Ascending aorta (tissue), 2 donors: ENCODE measurements around the gene PRKCB. TPM values are rescaled to one million over a fixed set of nuclear protein-coding genes. Genes with fewer than 3 reads are reported as not detected.

Experiments
- DNase-seq, 2 donors: peaks; one replicate each; pipeline ENCODE4 v3.0.0-alpha.2; 2019; ENCODE audit warnings: low spot score in 2 of 2
- H3K27ac ChIP-seq, 2 donors: fragments of 200-600 bp; sonication (generic); one replicate each; pipeline ENCODE4 v1.5.1; 2016 to 2017; ENCODE audit warnings: mild to moderate bottlenecking in 1 of 2
- H3K27me3 ChIP-seq: fragments of 200-600 bp; sonication (generic); one replicate; pipeline ENCODE4 v1.5.1; 2017
- H3K36me3 ChIP-seq, 2 donors: fragments of 200-600 bp; sonication (generic); one replicate each; pipeline ENCODE4 v1.5.1; 2016
- H3K4me1 ChIP-seq, 2 donors: fragments of 200-600 bp; sonication (generic); one replicate each; pipeline ENCODE4 v1.5.1; 2016 to 2017; ENCODE audit warnings: mild to moderate bottlenecking in 1 of 2
- H3K4me3 ChIP-seq, 2 donors: fragments of 200-600 bp; sonication (generic); one replicate each; pipeline ENCODE4 v1.5.1; 2016 to 2017; ENCODE audit warnings: mild to moderate bottlenecking in 1 of 2
- H3K9me3 ChIP-seq, 2 donors: fragments of 200-600 bp; sonication (generic); one replicate each; pipeline ENCODE4 v1.5.1; 2016
- intact Hi-C: fragments of 100-400 bp; cut with DNase I; formaldehyde crosslinking; loops from one replicate; pipeline ENCODE4 v1.15.1; 2023
- total RNA-seq: library from RNA; depleted of rRNA; stranded (reverse); fragments of >200 nt; gene quantifications from one replicate; pipeline ENCODE4 v1.1.0, GENCODE V29; 2016
- TF ChIP-seq, protein P1 (sequence below), 3 experiments: fragments of 200-600 bp in 2 of 3; fragments of 450-650 bp in 1 of 3; sonication (generic) in 2 of 3; IDR thresholded peaks; one replicate each; pipeline ENCODE4 v1.5.1; 2016 to 2019; ENCODE audit warnings: antibody characterized with exemption in 3 of 3, mild to moderate bottlenecking in 1 of 3, moderate library complexity in 1 of 3

PRKCB gene
- total RNA-seq, 1 donor from 2014 or later, result 1.2 TPM

- no peak overlapping the region for H3K4me3 ChIP-seq
- H3K27me3 ChIP-seq, result no peaks in the 10 kb centered on the region
- intact Hi-C loops, result no loop called here
- TF ChIP-seq, protein P1, sequence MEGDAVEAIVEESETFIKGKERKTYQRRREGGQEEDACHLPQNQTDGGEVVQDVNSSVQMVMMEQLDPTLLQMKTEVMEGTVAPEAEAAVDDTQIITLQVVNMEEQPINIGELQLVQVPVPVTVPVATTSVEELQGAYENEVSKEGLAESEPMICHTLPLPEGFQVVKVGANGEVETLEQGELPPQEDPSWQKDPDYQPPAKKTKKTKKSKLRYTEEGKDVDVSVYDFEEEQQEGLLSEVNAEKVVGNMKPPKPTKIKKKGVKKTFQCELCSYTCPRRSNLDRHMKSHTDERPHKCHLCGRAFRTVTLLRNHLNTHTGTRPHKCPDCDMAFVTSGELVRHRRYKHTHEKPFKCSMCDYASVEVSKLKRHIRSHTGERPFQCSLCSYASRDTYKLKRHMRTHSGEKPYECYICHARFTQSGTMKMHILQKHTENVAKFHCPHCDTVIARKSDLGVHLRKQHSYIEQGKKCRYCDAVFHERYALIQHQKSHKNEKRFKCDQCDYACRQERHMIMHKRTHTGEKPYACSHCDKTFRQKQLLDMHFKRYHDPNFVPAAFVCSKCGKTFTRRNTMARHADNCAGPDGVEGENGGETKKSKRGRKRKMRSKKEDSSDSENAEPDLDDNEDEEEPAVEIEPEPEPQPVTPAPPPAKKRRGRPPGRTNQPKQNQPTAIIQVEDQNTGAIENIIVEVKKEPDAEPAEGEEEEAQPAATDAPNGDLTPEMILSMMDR (IDR thresholded peaks at IDR 0.05), result no peak
- no peak for DNase-seq
- no peaks in the 10 kb centered on the region for H3K9me3 ChIP-seq
- H3K4me1 ChIP-seq, result no peaks in the 10 kb centered on the region
- H3K27ac ChIP-seq, result no peak overlapping the region
- no peaks in the 10 kb centered on the region for H3K36me3 ChIP-seq
These were observed 240.3 kb downstream of the PRKCB start for GRCh38 chr16:24075931-24076716.

- Histone ChIP-seq H3K27me3 (no peaks in the 10 kb centered on the region), H3K27ac (no peak overlapping the region), H3K4me1 (no peaks in the 10 kb centered on the region), H3K9me3 (no peaks in the 10 kb centered on the region), H3K4me3 (no peak overlapping the region), H3K36me3 (no peaks in the 10 kb centered on the region)
- DNase-seq, result no peak
- TF ChIP-seq, protein P1 (IDR thresholded peaks at IDR 0.05), result no peak
- intact Hi-C loops, result no loop called here
These were observed 241.5 kb downstream of the PRKCB start for GRCh38 chr16:24077292-24077691.

DNA sequence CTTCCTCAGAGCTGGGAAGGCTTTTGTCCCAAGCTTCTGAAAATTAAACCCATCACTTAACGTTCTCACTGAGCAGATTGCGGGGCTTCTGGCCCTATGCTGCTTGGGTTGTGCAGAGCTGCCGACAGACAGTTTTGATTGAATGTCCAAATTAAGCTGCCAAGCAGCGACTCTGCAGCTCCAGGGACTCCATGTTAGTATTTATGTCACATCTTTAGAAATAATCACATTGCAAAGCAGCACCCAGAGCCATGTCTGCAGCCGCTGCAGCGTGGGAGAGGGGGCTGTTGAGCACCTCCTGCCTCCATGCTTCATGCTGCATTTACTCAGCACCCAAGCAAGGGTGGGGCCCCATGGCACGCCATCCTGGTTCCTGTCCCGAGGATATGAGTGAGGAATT is 242.2 kb downstream of the PRKCB start:
- TF ChIP-seq, protein P1 (IDR thresholded peaks at IDR 0.05), result no peak
- Histone ChIP-seq H3K4me1 (no peaks in the 10 kb centered on the region), H3K4me3 (no peak overlapping the region), H3K27ac (no peak overlapping the region), H3K27me3 (no peaks in the 10 kb centered on the region), H3K9me3 (no peaks in the 10 kb centered on the region), H3K36me3 (no peaks in the 10 kb centered on the region)
- no peak for DNase-seq
- intact Hi-C loops, result no loop called here

GRCh38 chr16:24085666-24086065 is 249.9 kb downstream of the PRKCB start:
- no peaks in the 10 kb centered on the region for H3K27me3 ChIP-seq
- H3K36me3 ChIP-seq, result no peaks in the 10 kb centered on the region
- peaks cover 0 to 3% of the 10 kb centered on the region in 2 donors for H3K9me3 ChIP-seq
- intact Hi-C loops, result no loop called here
- H3K4me1 ChIP-seq, result no peaks in the 10 kb centered on the region
- H3K27ac ChIP-seq, result no peak overlapping the region
- no peak for DNase-seq
- H3K4me3 ChIP-seq, result no peak overlapping the region
- TF ChIP-seq, protein P1 (IDR thresholded peaks at IDR 0.05), result no peak

- intact Hi-C loops, result no loop called here
- H3K4me1 ChIP-seq, result no peaks in the 10 kb centered on the region
- DNase-seq, result no peak
These were observed 252.2 kb downstream of the PRKCB start for GRCh38 chr16:24087891-24088410.

More at GRCh38 chr16:24087891-24088410, 252.2 kb downstream of the PRKCB start:
- Histone ChIP-seq H3K36me3 (no peaks in the 10 kb centered on the region), H3K9me3 (peaks cover 0 to 3% of the 10 kb centered on the region in 2 donors), H3K27ac (no peak overlapping the region), H3K4me3 (no peak overlapping the region), H3K27me3 (no peaks in the 10 kb centered on the region)
- TF ChIP-seq, protein P1 (IDR thresholded peaks at IDR 0.05), result no peak
